ENCODE data around the gene C1QL3.

DNA sequence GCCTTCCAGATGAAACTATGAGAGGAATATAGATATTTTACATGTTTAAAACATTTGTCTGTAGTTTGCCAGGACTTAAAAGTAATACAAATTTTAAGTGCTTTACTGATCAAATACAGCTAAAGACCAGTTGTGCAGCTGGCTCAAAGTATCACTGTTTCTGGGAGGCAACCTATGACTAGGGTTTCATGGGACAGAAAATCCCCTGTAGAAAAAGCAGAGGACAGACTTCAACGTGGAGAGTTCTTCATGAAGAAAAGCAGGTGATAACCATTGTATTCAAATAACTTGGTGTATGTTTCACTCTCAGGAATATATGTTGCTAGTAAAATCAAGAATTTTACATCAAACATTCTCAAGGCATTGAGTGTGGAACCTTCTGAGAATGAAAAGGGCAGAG, 43.9 kb downstream of the C1QL3 start:
- TF ChIP-seq, protein P1, sequence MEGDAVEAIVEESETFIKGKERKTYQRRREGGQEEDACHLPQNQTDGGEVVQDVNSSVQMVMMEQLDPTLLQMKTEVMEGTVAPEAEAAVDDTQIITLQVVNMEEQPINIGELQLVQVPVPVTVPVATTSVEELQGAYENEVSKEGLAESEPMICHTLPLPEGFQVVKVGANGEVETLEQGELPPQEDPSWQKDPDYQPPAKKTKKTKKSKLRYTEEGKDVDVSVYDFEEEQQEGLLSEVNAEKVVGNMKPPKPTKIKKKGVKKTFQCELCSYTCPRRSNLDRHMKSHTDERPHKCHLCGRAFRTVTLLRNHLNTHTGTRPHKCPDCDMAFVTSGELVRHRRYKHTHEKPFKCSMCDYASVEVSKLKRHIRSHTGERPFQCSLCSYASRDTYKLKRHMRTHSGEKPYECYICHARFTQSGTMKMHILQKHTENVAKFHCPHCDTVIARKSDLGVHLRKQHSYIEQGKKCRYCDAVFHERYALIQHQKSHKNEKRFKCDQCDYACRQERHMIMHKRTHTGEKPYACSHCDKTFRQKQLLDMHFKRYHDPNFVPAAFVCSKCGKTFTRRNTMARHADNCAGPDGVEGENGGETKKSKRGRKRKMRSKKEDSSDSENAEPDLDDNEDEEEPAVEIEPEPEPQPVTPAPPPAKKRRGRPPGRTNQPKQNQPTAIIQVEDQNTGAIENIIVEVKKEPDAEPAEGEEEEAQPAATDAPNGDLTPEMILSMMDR (IDR thresholded peaks at IDR 0.05; ENCODE audit: low read length) = no peak
- no peak for TF ChIP-seq EZH2phosphoT487 (IDR thresholded peaks at IDR 0.05; ENCODE audit: low read length)
